HepG2 (cell line): ENCODE data around the gene GMEB1. TPM values are rescaled to one million over a fixed set of nuclear protein-coding genes. Genes with fewer than 3 reads are reported as not detected.

Experiments used
- FOXO1 ChIP-seq: sonication (generic); formaldehyde crosslinking; IDR thresholded peaks from 2 replicates; pipeline ENCODE4 v1.4.0; 2020; ENCODE audit warnings: missing genetic modification reagents
- KLF15 ChIP-seq: sonication (generic); formaldehyde crosslinking; IDR thresholded peaks from 2 replicates; pipeline ENCODE4 v1.8.1; 2023; ENCODE audit warnings: borderline replicate concordance, mild to moderate bottlenecking, inconsistent platforms, missing genetic modification reagents, mixed read lengths
- MYNN ChIP-seq: sonication (generic); formaldehyde crosslinking; IDR thresholded peaks from 2 replicates; pipeline ENCODE4 v1.4.0; 2020; ENCODE audit warnings: mild to moderate bottlenecking, low read depth, missing genetic modification reagents
- NONO ChIP-seq, 2 experiments: fragments of 450-650 bp in 1 of 2; sonication (generic) in 1 of 2; formaldehyde crosslinking in 1 of 2; IDR thresholded peaks in 1 of 2; conservative IDR thresholded peaks in 1 of 2; 2 replicates each; pipeline versions ENCODE4 v1.6.1 to v1.8.0; 2017 to 2022; ENCODE audit warnings: mild to moderate bottlenecking in 1 of 2, missing genetic modification reagents in 1 of 2, moderate library complexity in 1 of 2
- POLR2AphosphoS2 ChIP-seq: IDR thresholded peaks from 2 replicates; pipeline ENCODE4 v1.6.1; 2011; ENCODE audit warnings: low read depth, low read length, improper control_type of control experiment
- POLR2AphosphoS5 ChIP-seq: IDR thresholded peaks from 2 replicates; pipeline ENCODE4 v1.6.1; 2012; ENCODE audit warnings: low read depth, low read length
- POLR2G ChIP-seq: fragments of 200-400 bp; formaldehyde crosslinking; IDR thresholded peaks from 2 replicates; pipeline ENCODE4 v1.6.1; 2018; ENCODE audit warnings: mild to moderate bottlenecking, low read depth, low read length, moderate library complexity
- TEAD2 ChIP-seq: sonication (generic); formaldehyde crosslinking; IDR thresholded peaks from 2 replicates; pipeline ENCODE4 v1.9.0; 2021; ENCODE audit warnings: missing genetic modification reagents
- ZBTB7B ChIP-seq: sonication (generic); formaldehyde crosslinking; IDR thresholded peaks from 2 replicates; pipeline ENCODE4 v1.4.0; 2020; ENCODE audit warnings: missing genetic modification reagents
- ZC3H4 ChIP-seq: sonication (generic); formaldehyde crosslinking; IDR thresholded peaks from 2 replicates; pipeline ENCODE4 v1.4.0; 2020; ENCODE audit warnings: missing genetic modification reagents, borderline replicate concordance
- ZFY ChIP-seq: sonication (generic); formaldehyde crosslinking; IDR thresholded peaks from 2 replicates; pipeline ENCODE4 v1.4.0; 2020; ENCODE audit warnings: missing genetic modification reagents
- ZNF10 ChIP-seq: sonication (generic); formaldehyde crosslinking; IDR thresholded peaks from 2 replicates; pipeline ENCODE4 v1.4.0; 2020; ENCODE audit warnings: mild to moderate bottlenecking, low read depth, missing genetic modification reagents, borderline replicate concordance
- ZNF124 ChIP-seq: sonication (generic); formaldehyde crosslinking; IDR thresholded peaks from 2 replicates; pipeline ENCODE4 v1.4.0; 2020; ENCODE audit warnings: missing genetic modification reagents
- ZNF282 ChIP-seq: fragments of 450-650 bp; IDR thresholded peaks from 2 replicates; pipeline ENCODE4 v1.6.1; 2018; ENCODE audit not compliant: partially characterized antibody
- ZNF614 ChIP-seq: IDR thresholded peaks from 2 replicates; pipeline ENCODE4 v1.6.1; 2018; ENCODE audit warnings: missing biosample characterization, missing genetic modification reagents, inconsistent platforms, borderline replicate concordance
- polyA plus RNA-seq, 8 experiments: library from polyadenylated mRNA; depleted of rRNA in 3 of 8; stranded (reverse) in 7 of 8; unstranded in 1 of 8; fragments of >200 nt; fragmentation: Illumina TruSeq in 4 of 8; extraction: Trizol in 4 of 8; gene quantifications; 2 replicates each; pipeline versions ENCODE4 v1.2.1 to v1.2.3, GENCODE V29; 2011 to 2016; ENCODE audit warnings: low read depth in 4 of 8, missing spikeins in 1 of 8, mixed read lengths in 1 of 8; ENCODE audit not compliant: insufficient read depth in 1 of 8
- total RNA-seq, 5 experiments: library from RNA; depleted of rRNA; stranded (reverse); fragments of >200 nt; fragmentation: Illumina TruSeq; extraction: Trizol; gene quantifications; 2 replicates each; pipeline ENCODE4 v1.2.3, GENCODE V29; 2016; ENCODE audit warnings: low read depth in 1 of 5
- TF ChIP-seq, protein P1 (sequence below): sonication (generic); formaldehyde crosslinking; IDR thresholded peaks from 2 replicates; pipeline ENCODE4 v1.8.0; 2022; ENCODE audit warnings: mild to moderate bottlenecking, missing genetic modification reagents, moderate library complexity
- TF ChIP-seq, protein P2 (sequence below): sonication (generic); formaldehyde crosslinking; IDR thresholded peaks from 2 replicates; pipeline ENCODE4 v1.5.1; 2020; ENCODE audit warnings: mild to moderate bottlenecking, missing genetic modification reagents, moderate library complexity
- TF ChIP-seq, protein P3 (sequence below): sonication (generic); formaldehyde crosslinking; IDR thresholded peaks from 2 replicates; pipeline ENCODE4 v1.8.0; 2022; ENCODE audit warnings: missing genetic modification reagents, low read depth, mild to moderate bottlenecking, borderline replicate concordance
- TF ChIP-seq, protein P4 (sequence below): IDR thresholded peaks from 2 replicates; pipeline ENCODE4 v1.6.1; 2016; ENCODE audit warnings: low read depth, borderline replicate concordance
- TF ChIP-seq, protein P5 (sequence below): sonication (generic); formaldehyde crosslinking; IDR thresholded peaks from 2 replicates; pipeline ENCODE4 v1.4.0; 2020; ENCODE audit warnings: missing genetic modification reagents
- TF ChIP-seq, protein P6 (sequence below): sonication (generic); formaldehyde crosslinking; IDR thresholded peaks from 2 replicates; pipeline ENCODE4 v1.8.1; 2023; ENCODE audit warnings: mild to moderate bottlenecking, missing genetic modification reagents, borderline replicate concordance

Gene GMEB1
- total and polyA plus RNA-seq, 2 of the 13 experiments (the other 11 are each of a cell fraction or from before 2014, with no cell fraction given): 3.0 to 6.0 TPM

DNA sequence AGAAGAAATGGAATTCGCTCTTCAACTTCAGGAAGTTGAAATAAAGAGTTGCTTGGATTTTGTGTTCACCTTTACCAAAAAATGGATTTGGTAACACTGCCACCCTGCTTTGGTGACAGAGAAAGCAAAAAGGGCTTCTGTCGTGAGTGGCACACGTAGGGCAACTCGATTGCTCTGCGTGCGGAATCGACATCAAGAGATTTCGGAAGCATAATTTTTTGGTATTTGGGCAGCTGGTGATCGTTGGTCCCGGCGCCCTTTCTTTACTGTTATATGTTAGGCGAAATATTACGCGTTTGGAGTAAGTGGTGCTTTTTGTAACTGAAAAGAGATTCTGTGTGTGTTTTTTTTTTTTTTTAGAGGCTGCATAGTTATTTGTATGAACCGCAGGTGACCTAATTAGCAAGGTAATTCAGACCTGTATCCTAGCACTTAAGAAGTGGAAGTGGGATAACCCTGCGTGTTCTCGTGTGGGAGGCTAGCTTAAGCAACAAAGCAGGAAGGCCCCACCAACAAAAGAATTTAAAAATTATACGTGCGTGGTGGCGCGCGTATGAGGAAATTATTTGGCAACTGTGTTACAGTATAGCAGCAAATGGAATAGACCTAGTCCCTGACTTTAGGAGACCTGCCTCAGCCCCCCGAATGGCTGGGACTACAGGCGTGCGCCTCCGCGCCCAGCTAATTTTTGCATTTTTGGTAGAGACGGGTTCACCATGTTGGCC is 19.9 kb upstream of the GMEB1 start, which contains the start of gene RNU11 (continued):
- TF ChIP-seq, protein P1, sequence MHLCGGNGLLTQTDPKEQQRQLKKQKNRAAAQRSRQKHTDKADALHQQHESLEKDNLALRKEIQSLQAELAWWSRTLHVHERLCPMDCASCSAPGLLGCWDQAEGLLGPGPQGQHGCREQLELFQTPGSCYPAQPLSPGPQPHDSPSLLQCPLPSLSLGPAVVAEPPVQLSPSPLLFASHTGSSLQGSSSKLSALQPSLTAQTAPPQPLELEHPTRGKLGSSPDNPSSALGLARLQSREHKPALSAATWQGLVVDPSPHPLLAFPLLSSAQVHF: no peak; the same call in 1 of the 2 replicates
- 0 out of 2 replicates have a peak, but pooled peaks have one; percentile 38 for TF ChIP-seq ZNF10 (CRISPR knock-in tag)
- TF ChIP-seq POLR2G: peak; percentile 100
- TF ChIP-seq ZFY (CRISPR knock-in tag): peak; percentile 52; the same call in 1 of the 2 replicates
- peak; percentile 95 for TF ChIP-seq ZNF614
- TF ChIP-seq, protein P2, sequence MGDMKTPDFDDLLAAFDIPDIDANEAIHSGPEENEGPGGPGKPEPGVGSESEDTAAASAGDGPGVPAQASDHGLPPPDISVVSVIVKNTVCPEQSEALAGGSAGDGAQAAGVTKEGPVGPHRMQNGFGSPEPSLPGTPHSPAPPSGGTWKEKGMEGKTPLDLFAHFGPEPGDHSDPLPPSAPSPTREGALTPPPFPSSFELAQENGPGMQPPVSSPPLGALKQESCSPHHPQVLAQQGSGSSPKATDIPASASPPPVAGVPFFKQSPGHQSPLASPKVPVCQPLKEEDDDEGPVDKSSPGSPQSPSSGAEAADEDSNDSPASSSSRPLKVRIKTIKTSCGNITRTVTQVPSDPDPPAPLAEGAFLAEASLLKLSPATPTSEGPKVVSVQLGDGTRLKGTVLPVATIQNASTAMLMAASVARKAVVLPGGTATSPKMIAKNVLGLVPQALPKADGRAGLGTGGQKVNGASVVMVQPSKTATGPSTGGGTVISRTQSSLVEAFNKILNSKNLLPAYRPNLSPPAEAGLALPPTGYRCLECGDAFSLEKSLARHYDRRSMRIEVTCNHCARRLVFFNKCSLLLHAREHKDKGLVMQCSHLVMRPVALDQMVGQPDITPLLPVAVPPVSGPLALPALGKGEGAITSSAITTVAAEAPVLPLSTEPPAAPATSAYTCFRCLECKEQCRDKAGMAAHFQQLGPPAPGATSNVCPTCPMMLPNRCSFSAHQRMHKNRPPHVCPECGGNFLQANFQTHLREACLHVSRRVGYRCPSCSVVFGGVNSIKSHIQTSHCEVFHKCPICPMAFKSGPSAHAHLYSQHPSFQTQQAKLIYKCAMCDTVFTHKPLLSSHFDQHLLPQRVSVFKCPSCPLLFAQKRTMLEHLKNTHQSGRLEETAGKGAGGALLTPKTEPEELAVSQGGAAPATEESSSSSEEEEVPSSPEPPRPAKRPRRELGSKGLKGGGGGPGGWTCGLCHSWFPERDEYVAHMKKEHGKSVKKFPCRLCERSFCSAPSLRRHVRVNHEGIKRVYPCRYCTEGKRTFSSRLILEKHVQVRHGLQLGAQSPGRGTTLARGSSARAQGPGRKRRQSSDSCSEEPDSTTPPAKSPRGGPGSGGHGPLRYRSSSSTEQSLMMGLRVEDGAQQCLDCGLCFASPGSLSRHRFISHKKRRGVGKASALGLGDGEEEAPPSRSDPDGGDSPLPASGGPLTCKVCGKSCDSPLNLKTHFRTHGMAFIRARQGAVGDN: no peak; the same call in 1 of the 2 replicates
- 0 out of 2 replicates have a peak, but pooled peaks have one; percentile 96 for TF ChIP-seq NONO (IDR thresholded peaks at IDR 0.05)
- peak; percentile 96 for TF ChIP-seq NONO (CRISPR knock-in tag; conservative IDR thresholded peaks at IDR 0.05)
- peak; percentile 100 for TF ChIP-seq POLR2AphosphoS2
- peak; percentile 92 for TF ChIP-seq ZBTB7B (CRISPR knock-in tag)
- peak; percentile 100 for TF ChIP-seq POLR2AphosphoS5
- TF ChIP-seq MYNN (CRISPR knock-in tag): no peak
- no peak for TF ChIP-seq ZNF282
- TF ChIP-seq, protein P3, sequence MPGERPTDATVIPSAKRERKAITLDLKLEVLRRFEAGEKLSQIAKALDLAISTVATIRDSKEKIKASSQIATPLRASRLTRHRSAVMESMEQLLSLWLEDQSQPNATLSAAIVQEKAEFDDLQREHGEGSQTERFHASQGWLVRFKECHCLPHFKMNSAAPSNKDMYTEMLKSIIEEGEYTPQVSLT (CRISPR knock-in tag): peak; percentile 98; the same call in 1 of the 2 replicates
- TF ChIP-seq ZNF124 (CRISPR knock-in tag): peak; percentile 94
- TF ChIP-seq TEAD2 (CRISPR knock-in tag): no peak
- TF ChIP-seq, protein P4, sequence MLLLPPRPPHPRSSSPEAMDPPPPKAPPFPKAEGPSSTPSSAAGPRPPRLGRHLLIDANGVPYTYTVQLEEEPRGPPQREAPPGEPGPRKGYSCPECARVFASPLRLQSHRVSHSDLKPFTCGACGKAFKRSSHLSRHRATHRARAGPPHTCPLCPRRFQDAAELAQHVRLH: peak; percentile 98
- peak; percentile 98 for TF ChIP-seq ZC3H4 (CRISPR knock-in tag)
- peak; percentile 82; the same call in 1 of the 2 replicates for TF ChIP-seq KLF15 (CRISPR knock-in tag)
- TF ChIP-seq, protein P5, sequence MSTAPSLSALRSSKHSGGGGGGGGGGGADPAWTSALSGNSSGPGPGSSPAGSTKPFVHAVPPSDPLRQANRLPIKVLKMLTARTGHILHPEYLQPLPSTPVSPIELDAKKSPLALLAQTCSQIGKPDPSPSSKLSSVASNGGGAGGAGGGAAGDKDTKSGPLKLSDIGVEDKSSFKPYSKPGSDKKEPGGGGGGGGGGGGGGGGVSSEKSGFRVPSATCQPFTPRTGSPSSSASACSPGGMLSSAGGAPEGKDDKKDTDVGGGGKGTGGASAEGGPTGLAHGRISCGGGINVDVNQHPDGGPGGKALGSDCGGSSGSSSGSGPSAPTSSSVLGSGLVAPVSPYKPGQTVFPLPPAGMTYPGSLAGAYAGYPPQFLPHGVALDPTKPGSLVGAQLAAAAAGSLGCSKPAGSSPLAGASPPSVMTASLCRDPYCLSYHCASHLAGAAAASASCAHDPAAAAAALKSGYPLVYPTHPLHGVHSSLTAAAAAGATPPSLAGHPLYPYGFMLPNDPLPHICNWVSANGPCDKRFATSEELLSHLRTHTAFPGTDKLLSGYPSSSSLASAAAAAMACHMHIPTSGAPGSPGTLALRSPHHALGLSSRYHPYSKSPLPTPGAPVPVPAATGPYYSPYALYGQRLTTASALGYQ (CRISPR knock-in tag): peak; percentile 79; the same call in 1 of the 2 replicates
- TF ChIP-seq, protein P6, sequence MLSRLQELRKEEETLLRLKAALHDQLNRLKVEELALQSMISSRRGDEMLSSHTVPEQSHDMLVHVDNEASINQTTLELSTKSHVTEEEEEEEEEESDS (CRISPR knock-in tag): peak; percentile 100
- peak; percentile 55 for TF ChIP-seq FOXO1 (CRISPR knock-in tag)
